Measurements from ENCODE around the gene GPC5. TPM values are rescaled to one million over a fixed set of nuclear protein-coding genes. Genes with fewer than 3 reads are reported as not detected.

The GPC5 gene
- total and polyA plus RNA-seq, 9 of the 15 experiments (the other 6 are each of a cell fraction or from before 2014, with no cell fraction given) = 0.18 to 0.27 TPM; not detected in 7

DNA sequence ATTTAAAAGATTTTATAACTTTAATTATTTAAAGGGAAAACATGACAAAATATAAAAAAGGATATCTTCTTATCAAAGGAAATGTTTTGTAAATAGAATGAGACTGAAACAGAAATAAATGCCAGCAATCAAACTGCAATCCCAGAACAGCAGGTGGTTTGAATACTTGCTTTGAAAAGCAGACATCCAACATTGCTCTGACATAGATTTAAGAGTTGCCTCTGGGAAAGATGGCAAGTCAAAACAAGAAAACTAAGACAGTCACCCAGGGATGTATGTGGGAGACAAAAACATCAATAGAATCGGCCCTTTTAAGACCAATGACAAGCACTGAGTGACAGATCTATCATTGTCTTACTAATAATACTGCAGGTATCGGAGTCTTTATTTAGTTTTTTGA lies 1038.5 kb downstream of the GPC5 start:
- in situ Hi-C loops (cut with MboI) = no loop called here
- FAIRE-seq = no peak
- TF ChIP-seq ZNF780A (CRISPR knock-in tag; IDR thresholded peaks at IDR 0.05) = no peak
- no peak for TF ChIP-seq ZNF785 (CRISPR knock-in tag; IDR thresholded peaks at IDR 0.05)
- TF ChIP-seq, protein P1, sequence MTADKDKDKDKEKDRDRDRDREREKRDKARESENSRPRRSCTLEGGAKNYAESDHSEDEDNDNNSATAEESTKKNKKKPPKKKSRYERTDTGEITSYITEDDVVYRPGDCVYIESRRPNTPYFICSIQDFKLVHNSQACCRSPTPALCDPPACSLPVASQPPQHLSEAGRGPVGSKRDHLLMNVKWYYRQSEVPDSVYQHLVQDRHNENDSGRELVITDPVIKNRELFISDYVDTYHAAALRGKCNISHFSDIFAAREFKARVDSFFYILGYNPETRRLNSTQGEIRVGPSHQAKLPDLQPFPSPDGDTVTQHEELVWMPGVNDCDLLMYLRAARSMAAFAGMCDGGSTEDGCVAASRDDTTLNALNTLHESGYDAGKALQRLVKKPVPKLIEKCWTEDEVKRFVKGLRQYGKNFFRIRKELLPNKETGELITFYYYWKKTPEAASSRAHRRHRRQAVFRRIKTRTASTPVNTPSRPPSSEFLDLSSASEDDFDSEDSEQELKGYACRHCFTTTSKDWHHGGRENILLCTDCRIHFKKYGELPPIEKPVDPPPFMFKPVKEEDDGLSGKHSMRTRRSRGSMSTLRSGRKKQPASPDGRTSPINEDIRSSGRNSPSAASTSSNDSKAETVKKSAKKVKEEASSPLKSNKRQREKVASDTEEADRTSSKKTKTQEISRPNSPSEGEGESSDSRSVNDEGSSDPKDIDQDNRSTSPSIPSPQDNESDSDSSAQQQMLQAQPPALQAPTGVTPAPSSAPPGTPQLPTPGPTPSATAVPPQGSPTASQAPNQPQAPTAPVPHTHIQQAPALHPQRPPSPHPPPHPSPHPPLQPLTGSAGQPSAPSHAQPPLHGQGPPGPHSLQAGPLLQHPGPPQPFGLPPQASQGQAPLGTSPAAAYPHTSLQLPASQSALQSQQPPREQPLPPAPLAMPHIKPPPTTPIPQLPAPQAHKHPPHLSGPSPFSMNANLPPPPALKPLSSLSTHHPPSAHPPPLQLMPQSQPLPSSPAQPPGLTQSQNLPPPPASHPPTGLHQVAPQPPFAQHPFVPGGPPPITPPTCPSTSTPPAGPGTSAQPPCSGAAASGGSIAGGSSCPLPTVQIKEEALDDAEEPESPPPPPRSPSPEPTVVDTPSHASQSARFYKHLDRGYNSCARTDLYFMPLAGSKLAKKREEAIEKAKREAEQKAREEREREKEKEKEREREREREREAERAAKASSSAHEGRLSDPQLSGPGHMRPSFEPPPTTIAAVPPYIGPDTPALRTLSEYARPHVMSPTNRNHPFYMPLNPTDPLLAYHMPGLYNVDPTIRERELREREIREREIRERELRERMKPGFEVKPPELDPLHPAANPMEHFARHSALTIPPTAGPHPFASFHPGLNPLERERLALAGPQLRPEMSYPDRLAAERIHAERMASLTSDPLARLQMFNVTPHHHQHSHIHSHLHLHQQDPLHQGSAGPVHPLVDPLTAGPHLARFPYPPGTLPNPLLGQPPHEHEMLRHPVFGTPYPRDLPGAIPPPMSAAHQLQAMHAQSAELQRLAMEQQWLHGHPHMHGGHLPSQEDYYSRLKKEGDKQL (CRISPR knock-in tag; IDR thresholded peaks at IDR 0.05; ENCODE audit: borderline replicate concordance) = no peak
- no peak for TF ChIP-seq SLC30A9 (CRISPR knock-in tag; IDR thresholded peaks at IDR 0.05)
- TF ChIP-seq, protein P2, sequence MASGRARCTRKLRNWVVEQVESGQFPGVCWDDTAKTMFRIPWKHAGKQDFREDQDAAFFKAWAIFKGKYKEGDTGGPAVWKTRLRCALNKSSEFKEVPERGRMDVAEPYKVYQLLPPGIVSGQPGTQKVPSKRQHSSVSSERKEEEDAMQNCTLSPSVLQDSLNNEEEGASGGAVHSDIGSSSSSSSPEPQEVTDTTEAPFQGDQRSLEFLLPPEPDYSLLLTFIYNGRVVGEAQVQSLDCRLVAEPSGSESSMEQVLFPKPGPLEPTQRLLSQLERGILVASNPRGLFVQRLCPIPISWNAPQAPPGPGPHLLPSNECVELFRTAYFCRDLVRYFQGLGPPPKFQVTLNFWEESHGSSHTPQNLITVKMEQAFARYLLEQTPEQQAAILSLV (tag; IDR thresholded peaks at IDR 0.05) = no peak
- TF ChIP-seq PTRF (tag; IDR thresholded peaks at IDR 0.05) = no peak
- no peak for TF ChIP-seq NFATC3 (IDR thresholded peaks at IDR 0.05)
- TF ChIP-seq PHB (CRISPR knock-in tag; IDR thresholded peaks at IDR 0.05) = no peak
- no peak for TF ChIP-seq OTX1 (CRISPR knock-in tag; IDR thresholded peaks at IDR 0.05)
- TF ChIP-seq TEAD1 (CRISPR knock-in tag; IDR thresholded peaks at IDR 0.05) = no peak
- no peak for TF ChIP-seq TCF15 (CRISPR knock-in tag; IDR thresholded peaks at IDR 0.05)
- TF ChIP-seq EWSR1 (IDR thresholded peaks at IDR 0.05; ENCODE audit: borderline replicate concordance, low read depth, partially characterized antibody) = no peak
- no peak for TF ChIP-seq TEAD2 (tag; IDR thresholded peaks at IDR 0.05)
- TF ChIP-seq, protein P3, sequence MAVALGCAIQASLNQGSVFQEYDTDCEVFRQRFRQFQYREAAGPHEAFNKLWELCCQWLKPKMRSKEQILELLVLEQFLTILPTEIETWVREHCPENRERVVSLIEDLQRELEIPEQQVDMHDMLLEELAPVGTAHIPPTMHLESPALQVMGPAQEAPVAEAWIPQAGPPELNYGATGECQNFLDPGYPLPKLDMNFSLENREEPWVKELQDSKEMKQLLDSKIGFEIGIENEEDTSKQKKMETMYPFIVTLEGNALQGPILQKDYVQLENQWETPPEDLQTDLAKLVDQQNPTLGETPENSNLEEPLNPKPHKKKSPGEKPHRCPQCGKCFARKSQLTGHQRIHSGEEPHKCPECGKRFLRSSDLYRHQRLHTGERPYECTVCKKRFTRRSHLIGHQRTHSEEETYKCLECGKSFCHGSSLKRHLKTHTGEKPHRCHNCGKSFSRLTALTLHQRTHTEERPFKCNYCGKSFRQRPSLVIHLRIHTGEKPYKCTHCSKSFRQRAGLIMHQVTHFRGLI (CRISPR knock-in tag; IDR thresholded peaks at IDR 0.05) = no peak

More for the DNA sequence above, 1038.5 kb downstream of the GPC5 start:
- H3K36me3 ChIP-seq (ENCODE audit: control insufficient read depth, insufficient read depth, low read length) = no peaks in the 10 kb centered on the region
- H3K4me3 ChIP-seq = no peak overlapping the region
- no peak overlapping the region for H3K9ac ChIP-seq (ENCODE audit: insufficient read depth in 1 of 2, low read depth in 2 of 2, low read length in 2 of 2)
- H3K4me2 ChIP-seq (ENCODE audit: insufficient read depth, low read length) = no peak overlapping the region
- DNase-seq (ENCODE audit: extremely low read depth in 1 of 4, low spot score in 3 of 4) (no peak), ATAC-seq (no peak)
- H3K9me3 ChIP-seq (replicated peaks; ENCODE audit: control insufficient read depth, insufficient read depth, low read depth, low read length) = 0 out of 2 replicates have a peak, but pooled peaks cover 3% of the 10 kb centered on the region
- no peaks in the 10 kb centered on the region for H3K9me1 ChIP-seq (ENCODE audit: control insufficient read depth, insufficient read depth, low read length)
- under 1% methylated on average over 2 of the region's 2 CpGs for WGBS (ENCODE audit: insufficient coverage, low coverage, missing lambda C conversion rate)
- H4K20me1 ChIP-seq (replicated peaks; ENCODE audit: control insufficient read depth, insufficient read depth, low read length) = no peaks in the 10 kb centered on the region
- POLR2A ChIA-PET = no interaction called here
- intact Hi-C loops (cut with micrococcal nuclease) = no loop called here
- H3K27me3 ChIP-seq (ENCODE audit: control insufficient read depth in 2 of 2, insufficient read depth in 2 of 2, low read length in 2 of 2) = no peaks in the 10 kb centered on the region
- no peak overlapping the region for H3K27ac ChIP-seq (ENCODE audit: extremely low read depth, low read depth, low read length)
- no TSS peak for BruUV-seq (replicated peaks)
- no peak overlapping the region for H2AFZ ChIP-seq (ENCODE audit: low read depth, low read length)
- H3K4me1 ChIP-seq (replicated peaks in 1 of 2; ENCODE audit: control insufficient read depth in 2 of 2, insufficient read depth in 2 of 2, low read length in 2 of 2) = no peaks in the 10 kb centered on the region
- H3K79me2 ChIP-seq (ENCODE audit: control insufficient read depth, insufficient read depth, low read length) = no peaks in the 10 kb centered on the region
- CTCF ChIA-PET (ENCODE audit: low intra/inter-chr PET ratio) = no interaction called here
